ENCODE data around the gene NCKAP5.

GRCh38 chr2:133557614-133558013, 10.6 kb downstream of the NCKAP5 start:
- no peak for TF ChIP-seq POLR2A (IDR thresholded peaks at IDR 0.05)
- TF ChIP-seq CTCF (IDR thresholded peaks at IDR 0.05) = no peak
- TF ChIP-seq EP300 (IDR thresholded peaks at IDR 0.05) = no peak

Data from ovary (tissue), 3 donors.